ENCODE results near the gene SLC8B1. TPM values are rescaled to one million over a fixed set of nuclear protein-coding genes. Genes with fewer than 3 reads are reported as not detected.
A peak's percentile ranks its signal among the peaks of the same experiment; 100 is the strongest.

SLC8B1 gene
- polyA plus RNA-seq, 1 donor (not counting 4 experiments of a cell fraction or from before 2014, with no cell fraction given): 8.0 TPM

- Histone ChIP-seq H3K4me3 (ENCODE audit: control insufficient read depth in 2 of 3, extremely low read depth in 1 of 3, insufficient read depth in 2 of 3, low read depth in 1 of 3, low read length in 3 of 3) (no peak overlapping the region), H3K27me3 (ENCODE audit: control insufficient read depth, extremely low read depth, insufficient read depth, low read length) (no peaks in the 10 kb centered on the region), H4K20me1 (ENCODE audit: control insufficient read depth, extremely low read depth, insufficient read depth, low read length) (no peaks in the 10 kb centered on the region), H3K9me3 (ENCODE audit: control insufficient read depth, low read depth, low read length) (no peaks in the 10 kb centered on the region), H3K4me1 (ENCODE audit: control insufficient read depth, extremely low read depth, insufficient read depth, low read length) (no peaks in the 10 kb centered on the region), H2AFZ (ENCODE audit: control insufficient read depth, low read length) (no peak overlapping the region), H3K36me3 (ENCODE audit: control insufficient read depth in 2 of 2, extremely low read depth in 1 of 2, insufficient read depth in 2 of 2, low read length in 2 of 2) (no peaks in the 10 kb centered on the region), H3K9me1 (ENCODE audit: control insufficient read depth, extremely low read depth, insufficient read depth, low read length) (no peaks in the 10 kb centered on the region), H3K4me2 (ENCODE audit: control insufficient read depth, extremely low read depth, insufficient read depth, low read depth, low read length) (no peak overlapping the region), H3K79me2 (ENCODE audit: control insufficient read depth, insufficient read depth, low read length) (no peaks in the 10 kb centered on the region), H3K27ac (ENCODE audit: control insufficient read depth, insufficient read depth, low read length) (no peak overlapping the region), H3K9ac (ENCODE audit: control insufficient read depth, extremely low read depth, insufficient read depth, low read length) (no peak overlapping the region)
- dilution Hi-C loops (cut with MboI; ENCODE audit: extremely low pct_ligation_motif_present, low sequenced_read_pairs): no loop called here
- FAIRE-seq: no peak
- TF ChIP-seq CTCF (optimal IDR thresholded peaks at IDR 0.05 in 1 of 3, IDR thresholded peaks at IDR 0.05 in 1 of 3, conservative IDR thresholded peaks at IDR 0.05 in 1 of 3; ENCODE audit: extremely low read depth in 1 of 3, insufficient read depth in 2 of 3, low read length in 3 of 3) (no peak), EZH2 (IDR thresholded peaks at IDR 0.05; ENCODE audit: low read length) (no peak)
- no peak for DNase-seq (ENCODE audit: low read depth, low spot score)
These were observed 4.6 kb upstream of the SLC8B1 start for GRCh38 chr12:113339540-113339939.

DNA sequence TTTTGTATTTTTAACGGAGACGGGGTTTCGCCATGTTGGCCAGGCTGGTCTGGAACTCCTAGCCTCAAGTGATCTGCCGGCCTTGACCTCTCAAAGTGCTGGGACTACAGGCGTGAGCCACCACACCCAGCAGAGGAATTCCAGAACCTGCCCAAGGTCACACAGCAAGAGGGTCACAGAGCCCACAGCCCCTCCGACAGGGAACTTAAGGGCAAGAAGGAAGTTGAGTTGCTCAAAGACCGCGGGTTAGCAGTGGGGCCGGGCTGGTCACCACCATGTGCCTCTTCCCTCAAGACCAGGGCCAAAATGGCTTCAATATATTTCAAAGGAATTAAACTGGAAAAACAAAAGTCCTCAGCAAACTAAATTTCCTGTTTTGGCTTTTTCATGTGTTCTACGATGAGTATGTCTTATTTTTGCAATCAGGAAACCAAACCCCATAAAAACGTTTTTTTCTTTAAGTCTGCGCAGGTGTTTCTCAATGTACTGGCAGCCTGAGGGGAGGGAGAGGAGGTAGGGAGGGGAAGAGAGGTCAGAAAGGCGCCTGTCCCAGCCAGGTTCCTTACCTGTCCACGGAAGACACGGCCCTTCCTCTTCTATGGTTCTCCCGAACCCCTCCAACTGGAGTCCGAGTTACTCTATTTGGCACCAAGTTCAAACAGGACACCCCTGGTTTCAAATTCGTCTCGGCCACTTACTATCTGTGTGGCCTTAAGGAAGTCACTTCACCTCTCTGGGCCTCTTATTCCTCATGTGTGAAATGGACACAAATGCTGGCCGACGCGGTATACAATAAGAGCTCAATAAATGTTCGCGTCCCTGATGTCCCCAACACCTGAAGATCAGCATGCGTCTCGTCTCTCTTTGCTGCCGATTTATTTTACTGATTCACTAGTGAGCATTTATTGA, 778 bp downstream of the SLC8B1 start:
- DNase-seq (ENCODE audit: low read depth, low spot score) (no peak), FAIRE-seq (no peak)
- Histone ChIP-seq H3K36me3 (ENCODE audit: control insufficient read depth in 2 of 2, extremely low read depth in 1 of 2, insufficient read depth in 2 of 2, low read length in 2 of 2) (peaks cover 4 to 7% of the 10 kb centered on the region in 2 experiments), H3K4me2 (ENCODE audit: control insufficient read depth, extremely low read depth, insufficient read depth, low read depth, low read length) (peak overlapping the region; percentile 97), H3K9me1 (ENCODE audit: control insufficient read depth, extremely low read depth, insufficient read depth, low read length) (no peaks in the 10 kb centered on the region), H3K79me2 (ENCODE audit: control insufficient read depth, insufficient read depth, low read length) (no peaks in the 10 kb centered on the region), H3K9me3 (ENCODE audit: control insufficient read depth, low read depth, low read length) (no peaks in the 10 kb centered on the region), H4K20me1 (ENCODE audit: control insufficient read depth, extremely low read depth, insufficient read depth, low read length) (no peaks in the 10 kb centered on the region), H3K27ac (ENCODE audit: control insufficient read depth, insufficient read depth, low read length) (peak overlapping the region; percentile 59), H2AFZ (ENCODE audit: control insufficient read depth, low read length) (peak overlapping the region; percentile 70), H3K27me3 (ENCODE audit: control insufficient read depth, extremely low read depth, insufficient read depth, low read length) (no peaks in the 10 kb centered on the region), H3K4me3 (ENCODE audit: control insufficient read depth in 2 of 3, extremely low read depth in 1 of 3, insufficient read depth in 2 of 3, low read depth in 1 of 3, low read length in 3 of 3) (peak overlapping the region; percentile 78 to 85 (median 80)), H3K4me1 (ENCODE audit: control insufficient read depth, extremely low read depth, insufficient read depth, low read length) (peaks cover 5% of the 10 kb centered on the region), H3K9ac (ENCODE audit: control insufficient read depth, extremely low read depth, insufficient read depth, low read length) (peak overlapping the region; percentile 77)
- TF ChIP-seq EZH2 (IDR thresholded peaks at IDR 0.05; ENCODE audit: low read length) (no peak), CTCF (optimal IDR thresholded peaks at IDR 0.05 in 1 of 3, IDR thresholded peaks at IDR 0.05 in 1 of 3, conservative IDR thresholded peaks at IDR 0.05 in 1 of 3; ENCODE audit: extremely low read depth in 1 of 3, insufficient read depth in 2 of 3, low read length in 3 of 3) (no peak)
- dilution Hi-C loops (cut with MboI; ENCODE audit: extremely low pct_ligation_motif_present, low sequenced_read_pairs): no loop called here

Measured in keratinocyte (primary cell).